ENCODE data around the gene SPIRE1. TPM values are rescaled to one million over a fixed set of nuclear protein-coding genes. Genes with fewer than 3 reads are reported as not detected.

Gene SPIRE1
- total RNA-seq, 1 donor from 2014 or later = 15.7 TPM

DNA sequence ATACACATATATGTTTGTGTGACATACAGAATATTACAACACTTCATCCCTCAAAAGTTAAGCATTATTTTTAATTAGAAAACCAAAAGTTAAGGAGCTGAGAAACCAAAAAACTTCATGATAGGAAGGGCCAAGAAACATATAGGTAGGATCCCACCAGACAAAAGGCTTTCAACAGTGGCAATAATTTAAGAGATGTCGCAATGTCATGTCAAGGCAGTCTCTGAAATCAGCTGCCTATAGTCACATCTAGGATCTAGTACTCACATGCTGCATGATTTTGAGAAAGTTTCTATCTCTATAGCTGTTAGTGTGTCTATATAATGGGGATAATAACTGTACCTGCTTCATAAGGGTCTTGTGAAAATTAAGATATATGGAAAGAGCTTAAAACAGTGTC, 72.7 kb downstream of the SPIRE1 start:
- intact Hi-C loops (cut with DNase I) = no loop called here
- Histone ChIP-seq H3K27me3 (no peaks in the 10 kb centered on the region), H3K27ac (no peak overlapping the region), H3K4me3 (no peak overlapping the region), H3K36me3 (no peaks in the 10 kb centered on the region), H3K4me1 (no peaks in the 10 kb centered on the region), H3K9me3 (no peaks in the 10 kb centered on the region)
- no peak for TF ChIP-seq CTCF (IDR thresholded peaks at IDR 0.05)
- no peak for TF ChIP-seq POLR2AphosphoS5 (IDR thresholded peaks at IDR 0.05; ENCODE audit: insufficient read depth in 1 of 2, low read depth in 1 of 2)
- no peak for TF ChIP-seq POLR2A (IDR thresholded peaks at IDR 0.05)
- DNase-seq (ENCODE audit: extremely low spot score in 2 of 2) = no peak

- Histone ChIP-seq H3K36me3 (no peaks in the 10 kb centered on the region), H3K4me3 (no peak overlapping the region), H3K27me3 (no peaks in the 10 kb centered on the region), H3K9me3 (no peaks in the 10 kb centered on the region), H3K27ac (no peak overlapping the region), H3K4me1 (no peaks in the 10 kb centered on the region)
- intact Hi-C loops (cut with DNase I) = no loop called here
- no peak for DNase-seq (ENCODE audit: extremely low spot score in 2 of 2)
- no peak for TF ChIP-seq POLR2AphosphoS5 (IDR thresholded peaks at IDR 0.05; ENCODE audit: insufficient read depth in 1 of 2, low read depth in 1 of 2)
- no peak for TF ChIP-seq POLR2A (IDR thresholded peaks at IDR 0.05)
- no peak for TF ChIP-seq CTCF (IDR thresholded peaks at IDR 0.05)
Measured at GRCh38 chr18:12580630-12581342, 77.1 kb downstream of the SPIRE1 start.

DNA sequence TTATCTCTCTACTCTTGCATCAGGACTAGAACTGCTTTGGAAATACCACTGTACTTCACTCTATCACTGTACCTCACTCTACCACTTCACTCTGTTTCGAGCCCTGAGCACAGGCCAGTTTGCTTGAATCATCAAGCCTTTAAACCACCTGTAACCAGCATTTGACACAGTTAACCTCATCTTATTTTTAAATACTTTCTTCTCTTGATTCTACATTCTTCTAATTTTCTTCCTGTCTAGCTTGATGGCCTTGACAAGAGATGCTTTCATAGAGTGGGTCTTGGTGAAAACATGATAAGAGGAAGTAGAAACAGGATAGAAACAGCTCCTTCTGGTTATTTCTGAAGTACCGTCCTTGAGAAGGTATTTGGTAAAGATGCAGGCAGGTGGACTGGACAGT, 78.1 kb downstream of the SPIRE1 start:
- no peak overlapping the region for H3K27ac ChIP-seq
- intact Hi-C loops (cut with DNase I) = no loop called here
- no peaks in the 10 kb centered on the region for H3K9me3 ChIP-seq
- DNase-seq (ENCODE audit: extremely low spot score in 2 of 2) = no peak
- H3K27me3 ChIP-seq = no peaks in the 10 kb centered on the region
- no peak overlapping the region for H3K4me3 ChIP-seq
- H3K36me3 ChIP-seq = no peaks in the 10 kb centered on the region
- TF ChIP-seq POLR2AphosphoS5 (IDR thresholded peaks at IDR 0.05; ENCODE audit: insufficient read depth in 1 of 2, low read depth in 1 of 2) = no peak
- no peak for TF ChIP-seq CTCF (IDR thresholded peaks at IDR 0.05)
- TF ChIP-seq POLR2A (IDR thresholded peaks at IDR 0.05) = no peak
- H3K4me1 ChIP-seq = no peaks in the 10 kb centered on the region

- TF ChIP-seq CTCF (IDR thresholded peaks at IDR 0.05) = no peak
- TF ChIP-seq POLR2AphosphoS5 (IDR thresholded peaks at IDR 0.05; ENCODE audit: insufficient read depth in 1 of 2, low read depth in 1 of 2) = no peak
- no peak for TF ChIP-seq POLR2A (IDR thresholded peaks at IDR 0.05)
- Histone ChIP-seq H3K36me3 (no peaks in the 10 kb centered on the region), H3K27me3 (no peaks in the 10 kb centered on the region)
Measured at GRCh38 chr18:12577848-12578247, 80.1 kb downstream of the SPIRE1 start.

DNA sequence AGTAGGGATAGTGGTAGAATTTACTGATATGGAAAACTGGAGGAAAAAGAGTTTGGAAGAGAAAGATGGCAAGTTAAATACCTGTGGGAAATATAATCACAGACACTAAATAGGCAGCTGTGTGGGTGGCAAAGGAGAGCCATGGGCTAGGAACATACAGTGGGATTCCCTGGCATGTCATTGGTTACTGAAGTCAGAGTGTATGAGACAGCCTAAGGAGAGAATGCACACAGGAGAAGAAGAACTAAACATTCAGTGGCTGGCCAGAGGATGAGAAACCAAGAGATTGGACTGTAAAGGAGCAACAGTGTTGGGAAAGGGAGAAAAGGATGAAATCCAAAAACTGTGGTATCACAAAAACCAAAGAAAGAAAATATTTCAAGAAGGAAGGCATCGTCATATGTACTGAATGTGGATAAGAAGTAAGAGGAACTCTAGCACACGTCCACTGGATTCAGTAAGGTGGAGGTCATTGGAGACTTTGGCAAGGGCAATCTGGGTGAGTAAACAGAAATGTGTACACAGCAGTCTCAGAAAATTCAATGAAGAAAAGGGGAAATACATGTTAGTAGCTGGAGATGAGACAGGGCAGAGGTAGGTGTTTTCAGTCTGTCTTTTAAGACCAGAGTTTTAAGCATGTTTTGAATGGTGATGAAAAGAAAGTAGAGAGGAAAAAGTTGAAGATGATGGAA, 83.3 kb downstream of the SPIRE1 start:
- intact Hi-C loops (cut with DNase I) = no loop called here
- no peak for DNase-seq (ENCODE audit: extremely low spot score in 2 of 2)

More at GRCh38 chr18:12577848-12578247, 80.1 kb downstream of the SPIRE1 start:
- Histone ChIP-seq H3K4me3 (no peak overlapping the region), H3K9me3 (no peaks in the 10 kb centered on the region), H3K4me1 (no peaks in the 10 kb centered on the region), H3K27ac (no peak overlapping the region)
- DNase-seq (ENCODE audit: extremely low spot score in 2 of 2) = no peak
- intact Hi-C loops (cut with DNase I) = no loop called here

More for the DNA sequence above, 83.3 kb downstream of the SPIRE1 start:
- no peaks in the 10 kb centered on the region for H3K4me1 ChIP-seq
- no peaks in the 10 kb centered on the region for H3K9me3 ChIP-seq
- no peak overlapping the region for H3K4me3 ChIP-seq
- H3K27ac ChIP-seq = no peak overlapping the region
- no peak for TF ChIP-seq CTCF (IDR thresholded peaks at IDR 0.05)
- no peak for TF ChIP-seq POLR2A (IDR thresholded peaks at IDR 0.05)
- TF ChIP-seq POLR2AphosphoS5 (IDR thresholded peaks at IDR 0.05; ENCODE audit: insufficient read depth in 1 of 2, low read depth in 1 of 2) = no peak
- H3K27me3 ChIP-seq = no peaks in the 10 kb centered on the region
- H3K36me3 ChIP-seq = no peaks in the 10 kb centered on the region
